HG02610 (cell line): Measurements from ENCODE around the gene CDC40.
"Not testable (repeated sequence)": the region's sequence is repeated elsewhere in the genome, so short reads cannot be mapped to it uniquely, and the experiment has no call there.

Source experiments
- ATAC-seq: cut with Tn5 transposase; IDR thresholded peaks from one replicate; pipeline ENCODE4 v1.9.1; 2021; ENCODE audit warnings: mild to moderate bottlenecking, moderate library complexity; ENCODE audit not compliant: unreplicated experiment

The CDC40 gene

DNA sequence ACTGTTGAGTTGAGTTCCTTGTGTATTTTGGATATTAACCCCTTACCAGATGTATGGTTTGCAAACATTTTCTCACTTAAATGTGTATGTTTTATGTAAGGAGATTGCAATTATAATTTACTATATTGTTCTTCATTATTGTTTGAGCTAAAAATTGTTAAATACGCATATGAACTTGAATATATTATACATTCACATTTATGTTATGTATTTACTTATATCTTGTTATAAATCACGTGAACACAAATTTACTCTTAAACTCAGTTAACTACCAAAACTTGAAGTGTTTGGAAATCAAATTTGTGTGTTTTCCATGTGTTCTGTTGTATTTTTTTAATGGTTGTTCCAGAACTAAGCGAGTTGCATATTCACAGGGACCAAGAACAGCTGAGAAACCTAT, 18.3 kb downstream of the CDC40 start:
- no peak for ATAC-seq

- no peak for ATAC-seq
Measured at GRCh38 chr6:110201151-110201884, 21.1 kb downstream of the CDC40 start.

GRCh38 chr6:110207652-110208051, 27.4 kb downstream of the CDC40 start:
- no peak for ATAC-seq

DNA sequence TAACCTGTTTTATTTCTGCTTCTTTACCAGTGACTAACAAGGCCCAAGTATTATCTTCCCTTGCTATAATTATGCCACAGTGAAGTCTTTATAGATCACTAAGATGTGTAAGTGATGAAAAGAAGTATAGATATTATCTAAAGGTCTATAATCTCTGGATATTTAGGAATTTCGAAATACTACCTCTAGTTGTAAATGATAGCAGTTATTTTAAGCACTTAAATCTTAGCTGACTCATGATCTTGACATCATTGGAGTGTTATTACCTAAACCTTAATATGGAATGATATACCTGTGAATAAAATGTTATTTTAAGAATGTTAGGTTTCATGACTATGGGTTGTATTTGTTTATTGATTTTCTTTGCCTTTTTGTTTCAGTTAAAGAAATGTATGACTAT, 31.5 kb downstream of the CDC40 start:
- no peak for ATAC-seq

GRCh38 chr6:110214338-110214737, 34.1 kb downstream of the CDC40 start:
- no peak for ATAC-seq

DNA sequence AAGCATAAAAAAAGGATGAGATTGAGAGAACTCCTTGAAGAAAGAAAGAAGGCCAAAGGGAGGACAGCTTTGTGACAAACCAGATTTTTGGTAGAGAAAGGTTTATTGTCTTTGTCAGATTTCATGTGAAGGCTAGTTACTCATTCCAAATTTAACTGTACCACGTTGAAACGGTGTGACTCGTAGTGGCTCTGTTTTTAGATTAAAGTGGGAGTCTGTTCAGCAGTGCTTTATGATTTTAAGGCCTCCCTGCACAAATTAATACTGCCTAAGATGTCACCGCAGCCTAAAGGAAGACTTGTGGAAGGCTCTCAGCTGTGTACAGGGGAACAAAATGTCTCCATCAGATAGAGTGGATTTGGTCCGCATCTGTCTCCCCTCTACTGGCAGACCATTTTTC, 35.9 kb downstream of the CDC40 start:
- ATAC-seq = no peak

DNA sequence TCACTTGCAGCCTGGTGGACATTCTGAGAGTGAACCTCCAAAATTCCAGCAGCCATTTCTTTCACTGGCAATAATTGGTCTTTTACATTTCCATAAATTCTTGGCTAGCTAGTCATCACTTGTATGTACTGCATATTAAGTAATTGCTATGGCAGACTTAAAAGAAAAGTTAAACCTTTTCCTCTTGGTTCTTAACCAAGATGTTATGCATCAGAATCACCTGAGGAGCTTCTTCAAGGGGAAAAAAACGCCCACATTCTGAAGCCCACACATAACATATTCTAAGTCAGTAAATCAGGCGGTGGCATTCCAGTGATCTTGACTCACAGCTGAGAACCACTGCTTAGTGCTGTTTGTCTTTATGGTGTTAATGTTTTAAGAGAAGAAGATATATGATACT, 37.0 kb downstream of the CDC40 start:
- no peak for ATAC-seq

GRCh38 chr6:110221738-110222137, 41.5 kb downstream of the CDC40 start:
- ATAC-seq = no peak

GRCh38 chr6:110226261-110226660, 46.0 kb downstream of the CDC40 start:
- ATAC-seq = no peak

GRCh38 chr6:110232450-110232849, 52.2 kb downstream of the CDC40 start:
- no peak for ATAC-seq

DNA sequence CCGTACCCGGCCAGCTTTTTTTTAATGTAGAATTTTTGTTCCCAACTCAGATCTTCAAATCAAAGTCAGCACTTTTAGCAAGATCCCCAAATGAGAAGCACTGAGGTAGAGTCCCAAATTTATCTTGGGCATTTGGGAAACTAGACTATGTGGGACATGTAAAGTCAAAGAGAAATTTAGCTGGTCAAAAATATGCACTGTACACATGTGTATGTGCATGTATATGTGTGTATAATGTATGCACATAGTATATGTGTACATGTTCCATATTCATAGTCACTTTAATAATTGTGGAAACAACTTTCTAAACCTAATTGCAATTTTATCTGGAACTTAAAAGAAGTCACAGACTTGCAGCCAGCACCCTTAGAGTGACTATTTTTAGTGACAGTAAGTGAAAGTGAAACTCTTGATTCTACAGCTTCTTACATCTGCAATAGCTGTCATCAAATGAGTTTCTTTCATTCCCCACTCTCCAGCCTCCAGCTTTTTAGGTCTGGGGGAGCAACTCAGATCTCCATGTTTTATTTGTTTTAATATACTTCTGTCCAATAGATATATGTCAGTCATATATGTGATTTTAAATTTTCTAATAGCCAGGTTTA, 53.6 kb downstream of the CDC40 start:
- ATAC-seq = peak; percentile 95

GRCh38 chr6:110236007-110236406, 55.8 kb downstream of the CDC40 start:
- not testable (repeated sequence) for ATAC-seq

- no peak for ATAC-seq
Measured at GRCh38 chr6:110239526-110240274, 59.5 kb downstream of the CDC40 start.

DNA sequence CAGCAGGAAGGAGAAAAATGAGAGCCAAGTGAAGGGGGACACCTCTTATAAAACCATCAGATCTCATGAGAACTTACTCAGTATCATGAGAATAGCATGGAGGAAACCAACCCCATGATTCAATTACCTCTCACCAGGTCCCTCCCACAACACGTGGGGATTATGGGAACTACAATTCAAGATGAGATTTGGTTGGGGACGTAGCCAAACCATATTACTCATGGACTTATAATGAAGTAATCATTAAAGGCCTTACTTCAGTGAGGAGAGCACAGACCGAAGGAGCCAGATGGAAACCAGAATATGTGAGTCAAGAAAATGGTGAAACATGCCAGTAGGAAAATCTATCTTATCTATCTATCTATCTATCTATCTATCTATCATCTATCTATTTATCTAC, 64.4 kb downstream of the CDC40 start:
- ATAC-seq = not testable (repeated sequence)

GRCh38 chr6:110246378-110246777, 66.2 kb downstream of the CDC40 start:
- ATAC-seq = no peak

DNA sequence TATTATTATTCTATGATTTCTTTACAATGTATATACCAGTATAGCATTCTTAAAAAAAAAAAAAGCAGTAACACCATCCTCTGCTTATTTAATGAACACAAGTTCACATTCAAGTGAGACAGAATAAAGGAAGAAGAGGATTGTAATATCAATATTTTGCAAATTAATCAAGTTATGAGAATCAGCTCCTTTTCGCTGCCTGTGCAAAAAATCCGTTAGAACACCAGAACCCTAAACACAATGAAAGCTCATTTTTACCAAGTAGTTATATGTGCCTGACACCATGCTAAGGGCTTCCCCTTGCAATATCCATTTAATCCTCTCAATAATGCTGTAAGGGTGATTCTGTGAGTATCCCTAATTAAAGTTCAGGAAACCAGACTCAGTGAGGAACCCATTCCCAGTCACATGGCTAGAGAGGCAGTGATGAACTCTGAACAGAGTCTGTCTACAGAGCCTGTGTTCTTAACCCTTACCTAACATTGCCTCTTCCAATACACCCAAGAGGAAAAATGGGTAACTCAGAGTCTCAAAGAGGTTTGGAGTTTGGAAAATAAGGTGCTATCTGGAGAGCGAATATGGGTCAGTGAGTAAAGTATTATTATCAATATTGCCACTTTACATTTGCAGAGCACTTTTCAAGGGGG, 66.8 kb downstream of the CDC40 start:
- no peak for ATAC-seq

GRCh38 chr6:110250058-110250457, 69.8 kb downstream of the CDC40 start:
- no peak for ATAC-seq

- ATAC-seq = no peak
Measured at GRCh38 chr6:110250838-110251237, 70.6 kb downstream of the CDC40 start.

DNA sequence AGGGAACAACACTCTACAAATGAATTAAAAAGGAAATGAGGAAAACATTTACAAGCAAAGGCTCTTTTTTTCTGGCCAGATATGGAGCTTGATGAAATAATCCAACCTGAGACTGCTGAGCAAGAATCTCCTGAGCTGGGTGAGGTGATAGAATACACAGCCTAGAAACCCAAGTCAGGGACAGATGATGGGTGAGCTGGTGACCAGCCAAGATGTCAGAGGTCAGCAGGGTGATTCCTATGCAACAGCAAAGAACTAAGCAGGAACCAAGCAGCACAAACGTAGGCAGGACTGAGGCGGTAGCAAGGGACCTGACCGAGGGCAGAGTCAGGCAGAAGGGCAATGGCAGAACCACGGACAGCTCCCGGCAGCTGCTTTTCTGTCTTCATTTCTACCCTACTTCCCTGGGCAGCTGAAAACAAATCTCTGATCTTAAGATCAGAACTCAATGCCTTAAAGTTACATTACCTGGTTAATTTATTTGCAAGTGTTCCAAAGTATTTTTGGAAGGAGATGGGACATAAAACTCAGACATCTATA, 75.1 kb downstream of the CDC40 start:
- ATAC-seq = no peak

GRCh38 chr6:110256366-110256765, 76.1 kb downstream of the CDC40 start:
- ATAC-seq = no peak

DNA sequence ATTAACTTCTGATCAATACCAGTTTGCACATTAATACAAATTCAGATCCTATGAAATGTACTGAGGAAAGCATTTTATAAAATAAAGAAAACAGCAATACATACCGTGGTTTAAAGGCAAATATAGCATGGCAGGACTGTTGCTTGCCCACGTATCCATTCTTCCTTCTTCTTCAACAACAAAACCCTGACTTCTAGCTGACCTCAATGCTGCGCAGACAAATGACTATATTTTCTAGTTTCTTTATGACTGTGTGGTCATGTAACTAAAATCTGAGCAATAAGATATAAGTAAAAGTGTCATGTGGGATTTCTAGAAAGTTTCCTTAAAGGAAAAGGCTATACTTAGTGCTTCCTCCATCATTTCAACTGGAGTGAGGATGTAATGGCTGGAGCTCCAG, 85.0 kb downstream of the CDC40 start:
- ATAC-seq = no peak
